Body of pancreas (tissue), 4 donors: Measurements from ENCODE around the gene ANTXR1. TPM values are rescaled to one million over a fixed set of nuclear protein-coding genes. Genes with fewer than 3 reads are reported as not detected.

Experiments
- ATAC-seq: fragments of 150-250 bp; one replicate; pipeline ENCODE4 v1.9.1; 2016
- DNase-seq, 4 donors: peaks; one replicate each; pipeline ENCODE4 v3.0.0-alpha.2; 2019
- H3K27ac ChIP-seq, 4 donors: fragments of 200-600 bp; sonication (generic); 1 replicate in 3 of 4; 2 replicates in 1 of 4; pipeline versions ENCODE4 v1.5.1 to v1.6.1; 2016 to 2019; ENCODE audit warnings: mild to moderate bottlenecking in 1 of 4, mixed read lengths in 1 of 4, moderate library complexity in 1 of 4
- H3K27me3 ChIP-seq, 2 donors: fragments of 200-600 bp; sonication (generic); one replicate each; pipeline ENCODE4 v1.6.0; 2016; ENCODE audit warnings: mild to moderate bottlenecking in 1 of 2
- H3K36me3 ChIP-seq, 2 donors: fragments of 200-600 bp; sonication (generic); replicated peaks in 1 of 2; 2 replicates each; pipeline ENCODE4 v1.5.1; 2016; ENCODE audit warnings: low read depth in 2 of 2; ENCODE audit not compliant: insufficient read depth in 1 of 2
- H3K4me1 ChIP-seq: fragments of 200-600 bp; sonication (generic); one replicate; pipeline ENCODE4 v1.6.0; 2016
- H3K4me3 ChIP-seq, 2 donors: fragments of 200-600 bp; sonication (generic); 1 replicate in 1 of 2; 2 replicates in 1 of 2; pipeline ENCODE4 v1.5.1; 2016 to 2019
- H3K9me3 ChIP-seq, 3 donors: fragments of 200-600 bp; sonication (generic); 1 replicate in 2 of 3; 2 replicates in 1 of 3; pipeline ENCODE4 v1.5.1; 2016
- POLR2A ChIP-seq, 3 donors: fragments of 450-650 bp; IDR thresholded peaks; one replicate each; pipeline ENCODE4 v1.6.1; 2016; ENCODE audit warnings: antibody characterized with exemption in 3 of 3, mild to moderate bottlenecking in 2 of 3
- WGBS, 2 donors: methylation state at CpG; one replicate each; pipeline ENCODE4 v1.1.5; 2017; 5-methylcytosine and 5-hydroxymethylcytosine counted together
- intact Hi-C: fragments of 100-400 bp; cut with DNase I; formaldehyde crosslinking; loops from one replicate; pipeline ENCODE4 v1.15.1; 2023
- total RNA-seq, 2 donors: library from RNA; depleted of rRNA; stranded (reverse); fragments of >200 nt; gene quantifications; one replicate each; pipeline ENCODE4 v1.1.0, GENCODE V29; 2016
- TF ChIP-seq, protein P1 (sequence below), 7 experiments: fragments of 450-650 bp in 4 of 7; fragments of 200-600 bp in 3 of 7; sonication (generic) in 3 of 7; IDR thresholded peaks; one replicate each; pipeline ENCODE4 v1.5.1; 2016 to 2019; ENCODE audit warnings: antibody characterized with exemption in 7 of 7

Gene ANTXR1
- total RNA-seq, 2 donors from 2014 or later: 9.3 to 11.2 TPM

- TF ChIP-seq, protein P1, sequence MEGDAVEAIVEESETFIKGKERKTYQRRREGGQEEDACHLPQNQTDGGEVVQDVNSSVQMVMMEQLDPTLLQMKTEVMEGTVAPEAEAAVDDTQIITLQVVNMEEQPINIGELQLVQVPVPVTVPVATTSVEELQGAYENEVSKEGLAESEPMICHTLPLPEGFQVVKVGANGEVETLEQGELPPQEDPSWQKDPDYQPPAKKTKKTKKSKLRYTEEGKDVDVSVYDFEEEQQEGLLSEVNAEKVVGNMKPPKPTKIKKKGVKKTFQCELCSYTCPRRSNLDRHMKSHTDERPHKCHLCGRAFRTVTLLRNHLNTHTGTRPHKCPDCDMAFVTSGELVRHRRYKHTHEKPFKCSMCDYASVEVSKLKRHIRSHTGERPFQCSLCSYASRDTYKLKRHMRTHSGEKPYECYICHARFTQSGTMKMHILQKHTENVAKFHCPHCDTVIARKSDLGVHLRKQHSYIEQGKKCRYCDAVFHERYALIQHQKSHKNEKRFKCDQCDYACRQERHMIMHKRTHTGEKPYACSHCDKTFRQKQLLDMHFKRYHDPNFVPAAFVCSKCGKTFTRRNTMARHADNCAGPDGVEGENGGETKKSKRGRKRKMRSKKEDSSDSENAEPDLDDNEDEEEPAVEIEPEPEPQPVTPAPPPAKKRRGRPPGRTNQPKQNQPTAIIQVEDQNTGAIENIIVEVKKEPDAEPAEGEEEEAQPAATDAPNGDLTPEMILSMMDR (IDR thresholded peaks at IDR 0.05): no peak
- no peak for TF ChIP-seq POLR2A (IDR thresholded peaks at IDR 0.05)
- Histone ChIP-seq H3K9me3 (no peaks in the 10 kb centered on the region), H3K36me3 (no peaks in the 10 kb centered on the region), H3K27me3 (no peaks in the 10 kb centered on the region), H3K4me3 (no peak overlapping the region), H3K27ac (no peak overlapping the region), H3K4me1 (no peaks in the 10 kb centered on the region)
- WGBS, 2 donors: 68 to 82% methylated on average over 7 of the region's 7 CpGs
- DNase-seq (no peak), ATAC-seq (no peak)
- intact Hi-C loops: no loop called here
Measured at GRCh38 chr2:69242651-69243051, 229.7 kb downstream of the ANTXR1 start.

DNA sequence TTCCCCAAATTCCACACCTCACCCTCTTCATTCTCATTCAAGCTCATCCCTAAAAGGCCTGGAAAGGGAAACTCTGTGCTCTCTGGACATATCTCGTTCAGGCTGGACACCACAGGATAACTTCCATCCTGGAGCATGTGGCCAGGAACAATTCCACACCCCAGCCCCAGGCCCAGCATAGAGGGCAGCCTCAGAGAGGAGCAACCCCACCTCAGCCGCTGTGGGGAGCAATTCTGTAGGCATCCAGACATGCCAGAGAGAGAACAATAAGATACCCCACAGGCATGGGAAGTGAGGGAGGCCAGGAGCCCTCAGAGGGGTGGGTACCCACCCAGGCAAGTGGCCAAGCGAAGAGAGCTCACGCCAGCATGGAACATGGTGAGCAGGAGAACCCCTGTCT, 230.7 kb downstream of the ANTXR1 start:
- H3K9me3 ChIP-seq: no peaks in the 10 kb centered on the region
- no peak overlapping the region for H3K27ac ChIP-seq
- no peak for DNase-seq
- 83 to 84% methylated on average over 4 of the region's 4 CpGs for WGBS, 2 donors
- no peaks in the 10 kb centered on the region for H3K27me3 ChIP-seq
- no peak overlapping the region for H3K4me3 ChIP-seq
- peaks cover 9% of the 10 kb centered on the region for H3K4me1 ChIP-seq
- TF ChIP-seq POLR2A (IDR thresholded peaks at IDR 0.05): no peak
- TF ChIP-seq, protein P1 (IDR thresholded peaks at IDR 0.05): no peak
- ATAC-seq: no peak
- no peaks in the 10 kb centered on the region for H3K36me3 ChIP-seq
- intact Hi-C loops: no loop called here

- 92 to 93% methylated on average over 6 of the region's 6 CpGs for WGBS, 2 donors
- intact Hi-C loops: no loop called here
- H3K4me3 ChIP-seq: no peak overlapping the region
- peaks cover 9% of the 10 kb centered on the region for H3K4me1 ChIP-seq
- no peaks in the 10 kb centered on the region for H3K36me3 ChIP-seq
- ATAC-seq: no peak
- TF ChIP-seq POLR2A (IDR thresholded peaks at IDR 0.05): no peak
- TF ChIP-seq, protein P1 (IDR thresholded peaks at IDR 0.05): no peak
- no peak for DNase-seq
- no peaks in the 10 kb centered on the region for H3K27me3 ChIP-seq
- H3K27ac ChIP-seq: no peak overlapping the region
- H3K9me3 ChIP-seq: no peaks in the 10 kb centered on the region
Measured at GRCh38 chr2:69244882-69245281, 231.9 kb downstream of the ANTXR1 start.

DNA sequence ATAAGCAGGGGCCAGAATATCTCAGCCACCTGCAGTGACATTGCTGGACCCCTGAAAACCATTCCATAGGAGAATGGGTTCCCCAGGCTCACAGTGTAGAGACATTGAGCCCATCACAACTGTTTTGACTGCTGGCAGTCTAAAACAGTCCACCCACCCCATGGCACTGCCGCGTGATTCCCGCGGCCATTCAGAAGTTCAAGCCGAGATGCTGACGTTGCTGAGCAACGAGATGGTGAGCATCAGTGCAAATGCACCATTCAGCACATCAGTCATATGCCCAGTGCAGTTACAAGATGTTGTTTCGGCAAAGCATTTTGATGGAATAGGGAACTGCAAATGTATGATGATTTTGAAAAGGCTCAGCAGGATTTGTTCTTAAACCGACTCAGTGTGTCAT, 234.6 kb downstream of the ANTXR1 start:
- 71 to 84% methylated on average over 9 of the region's 9 CpGs for WGBS, 2 donors
- intact Hi-C loops: no loop called here
- peaks cover 9% of the 10 kb centered on the region for H3K4me1 ChIP-seq
- ATAC-seq (no peak), DNase-seq (no peak)
- no peaks in the 10 kb centered on the region for H3K9me3 ChIP-seq
- H3K27ac ChIP-seq: no peak overlapping the region
- H3K4me3 ChIP-seq: no peak overlapping the region
- H3K27me3 ChIP-seq: no peaks in the 10 kb centered on the region
- no peaks in the 10 kb centered on the region for H3K36me3 ChIP-seq
- TF ChIP-seq POLR2A (IDR thresholded peaks at IDR 0.05): no peak
- TF ChIP-seq, protein P1 (IDR thresholded peaks at IDR 0.05): no peak

DNA sequence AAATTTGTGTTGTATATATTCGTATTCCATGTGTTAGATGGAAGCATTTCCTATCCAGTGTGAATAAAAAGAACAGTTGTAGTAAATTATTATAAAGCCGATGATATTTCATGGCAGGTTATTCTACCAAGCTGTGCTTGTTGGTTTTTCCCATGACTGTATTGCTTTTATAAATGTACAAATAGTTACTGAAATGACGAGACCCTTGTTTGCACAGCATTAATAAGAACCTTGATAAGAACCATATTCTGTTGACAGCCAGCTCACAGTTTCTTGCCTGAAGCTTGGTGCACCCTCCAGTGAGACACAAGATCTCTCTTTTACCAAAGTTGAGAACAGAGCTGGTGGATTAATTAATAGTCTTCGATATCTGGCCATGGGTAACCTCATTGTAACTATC, 235.3 kb downstream of the ANTXR1 start:
- no peak for ATAC-seq
- TF ChIP-seq POLR2A (IDR thresholded peaks at IDR 0.05): no peak
- TF ChIP-seq, protein P1 (IDR thresholded peaks at IDR 0.05): no peak
- 28 to 34% methylated on average over 4 of the region's 4 CpGs for WGBS, 2 donors
- Histone ChIP-seq H3K27me3 (no peaks in the 10 kb centered on the region), H3K9me3 (no peaks in the 10 kb centered on the region), H3K36me3 (no peaks in the 10 kb centered on the region), H3K4me1 (peaks cover 9% of the 10 kb centered on the region), H3K4me3 (no peak overlapping the region), H3K27ac (no peak overlapping the region)
- intact Hi-C loops: no loop called here
- DNase-seq: no peak
